B cell (primary cell): ENCODE measurements around the gene SIX1.

Experiments used
- CTCF ChIP-seq: fragments of 200-600 bp; IDR thresholded peaks from one replicate; pipeline ENCODE4 v1.8.0; 2022; ENCODE audit warnings: antibody characterized with exemption, mild to moderate bottlenecking
- EZH2 ChIP-seq: IDR thresholded peaks from 2 replicates; pipeline ENCODE4 v1.6.1; 2012; ENCODE audit warnings: borderline replicate concordance, low read depth, mild to moderate bottlenecking, moderate library complexity, low read length; ENCODE audit not compliant: insufficient read depth, poor library complexity, severe bottlenecking

DNA sequence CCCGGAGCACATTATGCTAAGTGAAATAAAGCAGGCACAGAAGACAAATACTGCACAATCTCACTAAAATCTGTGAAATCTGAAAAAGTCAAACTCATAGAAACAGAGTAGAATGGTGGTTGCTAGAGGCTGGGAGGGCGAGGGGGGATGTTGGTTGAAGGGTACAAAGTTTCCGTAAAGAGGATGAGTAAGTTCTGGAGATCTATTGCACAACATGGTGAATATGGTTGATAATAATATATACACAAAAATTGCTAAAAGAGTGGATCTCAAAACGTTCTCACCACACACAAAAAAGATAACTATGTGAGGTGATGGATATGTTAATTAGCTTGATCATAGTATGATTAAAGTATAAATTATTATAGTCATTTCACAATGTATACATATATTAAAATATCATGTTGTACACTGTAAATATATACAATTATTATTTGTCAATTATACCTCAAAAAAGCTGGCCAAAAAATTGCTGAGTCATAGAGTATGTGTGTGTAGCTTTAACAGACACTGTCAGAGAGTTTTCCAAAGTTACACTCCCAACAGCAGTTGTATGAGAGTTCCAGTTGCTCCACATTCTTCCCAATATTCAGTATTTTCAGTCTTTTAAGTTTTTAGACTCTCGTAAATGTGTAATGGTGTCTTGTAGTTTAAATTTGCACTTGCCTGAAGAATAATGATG is 19.3 kb upstream of the SIX1 start:
- TF ChIP-seq CTCF (no peak), EZH2 (no peak)
